Fibroblast of lung (primary cell): ENCODE results near the gene SLC24A5. TPM values are rescaled to one million over a fixed set of nuclear protein-coding genes. Genes with fewer than 3 reads are reported as not detected.
A peak's percentile ranks its signal among the peaks of the same experiment; 100 is the strongest.

Experiments
- DNase-seq, 2 donors: peaks; one replicate each; pipeline versions ENCODE4 v3.0.0 to v3.0.0-alpha.2; 2010; ENCODE audit warnings: low read depth in 2 of 2
- H2AFZ ChIP-seq: 2 replicates; pipeline ENCODE4 v1.5.1; 2012; ENCODE audit warnings: low read length, control low read depth, inconsistent platforms
- H3K27ac ChIP-seq: 2 replicates; pipeline ENCODE4 v1.5.1; 2011; ENCODE audit warnings: low read length, control low read depth; ENCODE audit not compliant: insufficient read depth
- H3K27me3 ChIP-seq: 2 replicates; pipeline ENCODE4 v1.5.1; 2011; ENCODE audit warnings: mild to moderate bottlenecking, low read length; ENCODE audit not compliant: control insufficient read depth, insufficient read depth
- H3K36me3 ChIP-seq: 2 replicates; pipeline ENCODE4 v1.5.1; 2011; ENCODE audit warnings: low read length; ENCODE audit not compliant: control insufficient read depth, insufficient read depth
- H3K4me1 ChIP-seq: 2 replicates; pipeline ENCODE4 v1.5.1; 2011; ENCODE audit warnings: low read length; ENCODE audit not compliant: control insufficient read depth, insufficient read depth; ENCODE audit errors: extremely low read depth
- H3K4me2 ChIP-seq: 2 replicates; pipeline ENCODE4 v1.5.1; 2011; ENCODE audit warnings: low read length, control low read depth; ENCODE audit not compliant: insufficient read depth; ENCODE audit errors: extremely low read depth
- H3K4me3 ChIP-seq, 4 experiments: fragments of 200-600 bp in 1 of 4; sonication (generic) in 1 of 4; replicated peaks in 1 of 4; 2 replicates each; pipeline ENCODE4 v1.5.1; 2011 to 2016; ENCODE audit warnings: low read length in 4 of 4, low read depth in 3 of 4, mild to moderate bottlenecking in 3 of 4, control low read depth in 2 of 4, inconsistent platforms in 1 of 4, mixed read lengths in 1 of 4; ENCODE audit not compliant: insufficient read depth in 1 of 4; ENCODE audit errors: control extremely low read depth in 1 of 4
- H3K79me2 ChIP-seq: 2 replicates; pipeline ENCODE4 v1.5.1; 2012; ENCODE audit warnings: mild to moderate bottlenecking, low read length, inconsistent platforms; ENCODE audit not compliant: control insufficient read depth, insufficient read depth
- H3K9ac ChIP-seq: 2 replicates; pipeline ENCODE4 v1.5.1; 2011; ENCODE audit warnings: mild to moderate bottlenecking, low read length, control low read depth; ENCODE audit not compliant: insufficient read depth
- H3K9me3 ChIP-seq: 2 replicates; pipeline ENCODE4 v1.5.1; 2012; ENCODE audit warnings: low read depth, low read length; ENCODE audit not compliant: control insufficient read depth, insufficient read depth
- H4K20me1 ChIP-seq: 2 replicates; pipeline ENCODE4 v1.5.1; 2011; ENCODE audit warnings: low read length; ENCODE audit not compliant: control insufficient read depth, insufficient read depth; ENCODE audit errors: extremely low read depth
- CTCF ChIP-seq, 2 donors: IDR thresholded peaks in 1 of 2; conservative IDR thresholded peaks in 1 of 2; 1 replicate in 1 of 2; 2 replicates in 1 of 2; pipeline ENCODE4 v1.5.1; 2011 to 2012; ENCODE audit warnings: low read length in 2 of 2, control low read depth in 1 of 2, inconsistent platforms in 1 of 2, low read depth in 1 of 2, mild to moderate bottlenecking in 1 of 2
- EZH2 ChIP-seq: IDR thresholded peaks from 2 replicates; pipeline ENCODE4 v1.5.1; 2012; ENCODE audit warnings: low read length, control low read depth, mild to moderate bottlenecking; ENCODE audit errors: missing control alignments
- polyA plus RNA-seq, 2 donors: library from polyadenylated mRNA; depleted of rRNA in 1 of 2; stranded (reverse) in 1 of 2; unstranded in 1 of 2; fragments of >200 nt; gene quantifications; 2 replicates each; pipeline ENCODE4 v1.2.1, GENCODE V29; 2011 to 2012; ENCODE audit warnings: missing spikeins in 1 of 2
- total RNA-seq: library from RNA; depleted of rRNA; stranded (reverse); fragments of >200 nt; gene quantifications from 2 replicates; pipeline ENCODE4 v1.2.1, GENCODE V29; 2014

The SLC24A5 gene
- total and polyA plus RNA-seq, 2 donors (not counting 1 experiment from before 2014, with no cell fraction given): not detected

GRCh38 chr15:48119277-48119676 lies 1.5 kb upstream of the SLC24A5 start:
- no peak overlapping the region for H3K27ac ChIP-seq
- H3K79me2 ChIP-seq: no peaks in the 10 kb centered on the region
- no peaks in the 10 kb centered on the region for H3K9me3 ChIP-seq
- DNase-seq: peak in 1 of 2 donors; percentile 5
- H3K4me2 ChIP-seq: no peak overlapping the region
- H3K9ac ChIP-seq: no peak overlapping the region
- peaks cover 3% of the 10 kb centered on the region for H3K27me3 ChIP-seq
- no peak overlapping the region for H3K4me3 ChIP-seq
- no peaks in the 10 kb centered on the region for H3K36me3 ChIP-seq
- H2AFZ ChIP-seq: no peak overlapping the region
- TF ChIP-seq EZH2 (no peak), CTCF (conservative IDR thresholded peaks at IDR 0.05 in 1 of 2, IDR thresholded peaks at IDR 0.05 in 1 of 2; ENCODE audit: low read depth in 1 of 2, low read length in 2 of 2) (no peak)
- no peaks in the 10 kb centered on the region for H4K20me1 ChIP-seq
- no peaks in the 10 kb centered on the region for H3K4me1 ChIP-seq

GRCh38 chr15:48121849-48122248 lies 1.1 kb downstream of the SLC24A5 start:
- no peak for DNase-seq
- Histone ChIP-seq H3K9me3 (no peaks in the 10 kb centered on the region), H3K4me2 (no peak overlapping the region), H4K20me1 (no peaks in the 10 kb centered on the region), H3K4me1 (no peaks in the 10 kb centered on the region), H3K27ac (no peak overlapping the region), H3K9ac (no peak overlapping the region), H2AFZ (no peak overlapping the region), H3K4me3 (no peak overlapping the region), H3K36me3 (no peaks in the 10 kb centered on the region), H3K79me2 (no peaks in the 10 kb centered on the region), H3K27me3 (peaks cover 3% of the 10 kb centered on the region)
- TF ChIP-seq EZH2: no peak
- TF ChIP-seq CTCF (conservative IDR thresholded peaks at IDR 0.05 in 1 of 2, IDR thresholded peaks at IDR 0.05 in 1 of 2; ENCODE audit: low read depth in 1 of 2, low read length in 2 of 2): no peak

GRCh38 chr15:48126667-48127355 lies 6.0 kb downstream of the SLC24A5 start:
- Histone ChIP-seq H3K4me3 (no peak overlapping the region), H3K9ac (no peak overlapping the region), H3K4me1 (no peaks in the 10 kb centered on the region), H4K20me1 (no peaks in the 10 kb centered on the region), H3K27me3 (peaks cover 2% of the 10 kb centered on the region), H3K79me2 (no peaks in the 10 kb centered on the region), H3K27ac (no peak overlapping the region), H3K36me3 (no peaks in the 10 kb centered on the region), H2AFZ (no peak overlapping the region), H3K4me2 (no peak overlapping the region), H3K9me3 (no peaks in the 10 kb centered on the region)
- no peak for TF ChIP-seq EZH2
- TF ChIP-seq CTCF (conservative IDR thresholded peaks at IDR 0.05 in 1 of 2, IDR thresholded peaks at IDR 0.05 in 1 of 2; ENCODE audit: low read depth in 1 of 2, low read length in 2 of 2): no peak
- DNase-seq: no peak
